SK-N-SH treated with all-trans-retinoic acid at 6 μM for 48 hours (cell line): ENCODE data around the gene GRID1.

Experiments used
- ATAC-seq: fragments of 200-7000 bp; cut with Tn5 transposase; 3 replicates; pipeline ENCODE4 v1.9.1; 2020; ENCODE audit warnings: mild to moderate bottlenecking, moderate library complexity
- ARNTL ChIP-seq: fragments of 450-650 bp; formaldehyde crosslinking; IDR thresholded peaks from 2 replicates; pipeline ENCODE4 v1.5.0; 2020; ENCODE audit warnings: low read depth, mild to moderate bottlenecking, moderate library complexity, borderline replicate concordance
- BACH2 ChIP-seq: fragments of 250-450 bp; sonication (Bioruptor Pico); IDR thresholded peaks from 2 replicates; pipeline ENCODE4 v1.9.0; 2021; ENCODE audit warnings: mild to moderate bottlenecking, borderline replicate concordance
- CSDC2 ChIP-seq: fragments of 250-450 bp; sonication (Bioruptor Pico); IDR thresholded peaks from 2 replicates; pipeline ENCODE4 v1.5.0; 2020; ENCODE audit warnings: mild to moderate bottlenecking, moderate library complexity
- ESRRG ChIP-seq: fragments of 250-450 bp; sonication (Bioruptor Pico); IDR thresholded peaks from 2 replicates; pipeline ENCODE4 v1.6.1; 2021; ENCODE audit warnings: mild to moderate bottlenecking
- GLIS3 ChIP-seq: fragments of 250-450 bp; sonication (Bioruptor Pico); IDR thresholded peaks from 2 replicates; pipeline ENCODE4 v1.5.0; 2020; ENCODE audit warnings: mild to moderate bottlenecking, moderate library complexity
- ISL1 ChIP-seq: fragments of 250-450 bp; sonication (Bioruptor Pico); IDR thresholded peaks from 2 replicates; pipeline ENCODE4 v2.1.2; 2022; ENCODE audit warnings: mild to moderate bottlenecking, moderate library complexity
- OSR1 ChIP-seq: fragments of 250-450 bp; sonication (Bioruptor Pico); IDR thresholded peaks from 2 replicates; pipeline ENCODE4 v1.8.0; 2022; ENCODE audit warnings: moderate library complexity, mild to moderate bottlenecking, inconsistent platforms
- RARB ChIP-seq: fragments of 250-450 bp; sonication (Bioruptor Pico); IDR thresholded peaks from 2 replicates; pipeline ENCODE4 v1.8.0; 2021; ENCODE audit warnings: mild to moderate bottlenecking, moderate library complexity
- SNAI2 ChIP-seq: fragments of 250-450 bp; sonication (Bioruptor Pico); IDR thresholded peaks from 2 replicates; pipeline ENCODE4 v1.5.0; 2020; ENCODE audit warnings: mild to moderate bottlenecking, moderate library complexity
- TOX ChIP-seq: fragments of 250-450 bp; sonication (Bioruptor Pico); IDR thresholded peaks from 2 replicates; pipeline ENCODE4 v1.8.0; 2021; ENCODE audit warnings: mild to moderate bottlenecking, moderate library complexity, borderline replicate concordance
- ZC3H10 ChIP-seq: fragments of 250-450 bp; sonication (Bioruptor Pico); IDR thresholded peaks from 2 replicates; pipeline ENCODE4 v1.5.1; 2021; ENCODE audit warnings: mild to moderate bottlenecking, moderate library complexity
- ZFP3 ChIP-seq: fragments of 250-450 bp; sonication (Bioruptor Pico); IDR thresholded peaks from 2 replicates; pipeline ENCODE4 v1.5.0; 2020; ENCODE audit warnings: mild to moderate bottlenecking, moderate library complexity
- ZFP30 ChIP-seq: fragments of 450-650 bp; formaldehyde crosslinking; IDR thresholded peaks from 2 replicates; pipeline ENCODE4 v1.5.0; 2022; ENCODE audit warnings: mild to moderate bottlenecking, moderate library complexity
- ZNF565 ChIP-seq: fragments of 450-650 bp; formaldehyde crosslinking; conservative IDR thresholded peaks from 2 replicates; pipeline ENCODE4 v1.5.0; 2020; ENCODE audit warnings: low read depth, mild to moderate bottlenecking, moderate library complexity
- ZNF70 ChIP-seq: fragments of 450-650 bp; formaldehyde crosslinking; IDR thresholded peaks from 2 replicates; pipeline ENCODE4 v1.5.0; 2020; ENCODE audit warnings: mild to moderate bottlenecking, moderate library complexity
- ZNF8 ChIP-seq: fragments of 450-650 bp; formaldehyde crosslinking; IDR thresholded peaks from 2 replicates; pipeline ENCODE4 v1.5.0; 2020; ENCODE audit warnings: mild to moderate bottlenecking, moderate library complexity
- TF ChIP-seq, protein P1 (sequence below): fragments of 250-450 bp; sonication (Bioruptor Pico); IDR thresholded peaks from 2 replicates; pipeline ENCODE4 v1.5.1; 2020; ENCODE audit warnings: low read depth, mild to moderate bottlenecking, moderate library complexity
- TF ChIP-seq, protein P2 (sequence below): fragments of 250-450 bp; sonication (Bioruptor Pico); IDR thresholded peaks from 2 replicates; pipeline ENCODE4 v1.5.0; 2020; ENCODE audit warnings: mild to moderate bottlenecking, moderate library complexity
- TF ChIP-seq, protein P3 (sequence below): fragments of 250-450 bp; sonication (Bioruptor Pico); IDR thresholded peaks from 2 replicates; pipeline ENCODE4 v1.8.0; 2020; ENCODE audit warnings: mild to moderate bottlenecking, moderate library complexity, borderline replicate concordance
- TF ChIP-seq, protein P4 (sequence below): fragments of 250-450 bp; sonication (Bioruptor Pico); IDR thresholded peaks from 2 replicates; pipeline ENCODE4 v1.8.0; 2021; ENCODE audit warnings: low read depth, mild to moderate bottlenecking, moderate library complexity, borderline replicate concordance
- TF ChIP-seq, protein P5 (sequence below): fragments of 250-450 bp; sonication (Bioruptor Pico); IDR thresholded peaks from 2 replicates; pipeline ENCODE4 v1.5.1; 2021; ENCODE audit warnings: mild to moderate bottlenecking, moderate library complexity

GRID1 gene

DNA sequence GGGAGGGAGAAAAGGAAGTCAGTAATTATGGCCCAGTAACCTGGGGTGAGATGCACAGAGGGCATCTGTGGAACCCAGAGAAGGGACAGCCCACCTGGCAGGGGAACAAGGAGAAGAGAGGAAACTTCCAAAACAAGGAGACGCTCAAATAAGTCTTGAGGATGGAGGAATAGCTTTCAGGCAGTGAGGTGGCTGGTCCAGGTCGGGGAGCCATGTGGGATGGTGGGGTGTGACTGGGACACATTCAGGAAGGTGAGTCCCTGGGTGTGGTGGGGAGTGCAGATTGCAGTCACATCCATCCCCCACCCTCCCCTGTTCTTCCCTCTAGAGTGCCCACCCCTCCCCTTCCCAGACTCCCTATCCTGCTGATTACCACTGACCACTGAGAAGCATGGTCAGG lies 175.4 kb downstream of the GRID1 start:
- TF ChIP-seq, protein P1, sequence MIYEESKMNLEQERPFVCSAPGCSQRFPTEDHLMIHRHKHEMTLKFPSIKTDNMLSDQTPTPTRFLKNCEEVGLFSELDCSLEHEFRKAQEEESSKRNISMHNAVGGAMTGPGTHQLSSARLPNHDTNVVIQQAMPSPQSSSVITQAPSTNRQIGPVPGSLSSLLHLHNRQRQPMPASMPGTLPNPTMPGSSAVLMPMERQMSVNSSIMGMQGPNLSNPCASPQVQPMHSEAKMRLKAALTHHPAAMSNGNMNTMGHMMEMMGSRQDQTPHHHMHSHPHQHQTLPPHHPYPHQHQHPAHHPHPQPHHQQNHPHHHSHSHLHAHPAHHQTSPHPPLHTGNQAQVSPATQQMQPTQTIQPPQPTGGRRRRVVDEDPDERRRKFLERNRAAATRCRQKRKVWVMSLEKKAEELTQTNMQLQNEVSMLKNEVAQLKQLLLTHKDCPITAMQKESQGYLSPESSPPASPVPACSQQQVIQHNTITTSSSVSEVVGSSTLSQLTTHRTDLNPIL = no peak
- TF ChIP-seq RARB (CRISPR knock-in tag) (no peak), OSR1 (CRISPR knock-in tag) (no peak), GLIS3 (CRISPR knock-in tag) (no peak), ARNTL (CRISPR knock-in tag) (no peak), CSDC2 (no peak), SNAI2 (CRISPR knock-in tag) (no peak), BACH2 (no peak), ZNF565 (CRISPR knock-in tag) (no peak), ZC3H10 (CRISPR knock-in tag) (no peak), ZFP30 (no peak), ZFP3 (no peak), ISL1 (no peak)
- TF ChIP-seq, protein P2, sequence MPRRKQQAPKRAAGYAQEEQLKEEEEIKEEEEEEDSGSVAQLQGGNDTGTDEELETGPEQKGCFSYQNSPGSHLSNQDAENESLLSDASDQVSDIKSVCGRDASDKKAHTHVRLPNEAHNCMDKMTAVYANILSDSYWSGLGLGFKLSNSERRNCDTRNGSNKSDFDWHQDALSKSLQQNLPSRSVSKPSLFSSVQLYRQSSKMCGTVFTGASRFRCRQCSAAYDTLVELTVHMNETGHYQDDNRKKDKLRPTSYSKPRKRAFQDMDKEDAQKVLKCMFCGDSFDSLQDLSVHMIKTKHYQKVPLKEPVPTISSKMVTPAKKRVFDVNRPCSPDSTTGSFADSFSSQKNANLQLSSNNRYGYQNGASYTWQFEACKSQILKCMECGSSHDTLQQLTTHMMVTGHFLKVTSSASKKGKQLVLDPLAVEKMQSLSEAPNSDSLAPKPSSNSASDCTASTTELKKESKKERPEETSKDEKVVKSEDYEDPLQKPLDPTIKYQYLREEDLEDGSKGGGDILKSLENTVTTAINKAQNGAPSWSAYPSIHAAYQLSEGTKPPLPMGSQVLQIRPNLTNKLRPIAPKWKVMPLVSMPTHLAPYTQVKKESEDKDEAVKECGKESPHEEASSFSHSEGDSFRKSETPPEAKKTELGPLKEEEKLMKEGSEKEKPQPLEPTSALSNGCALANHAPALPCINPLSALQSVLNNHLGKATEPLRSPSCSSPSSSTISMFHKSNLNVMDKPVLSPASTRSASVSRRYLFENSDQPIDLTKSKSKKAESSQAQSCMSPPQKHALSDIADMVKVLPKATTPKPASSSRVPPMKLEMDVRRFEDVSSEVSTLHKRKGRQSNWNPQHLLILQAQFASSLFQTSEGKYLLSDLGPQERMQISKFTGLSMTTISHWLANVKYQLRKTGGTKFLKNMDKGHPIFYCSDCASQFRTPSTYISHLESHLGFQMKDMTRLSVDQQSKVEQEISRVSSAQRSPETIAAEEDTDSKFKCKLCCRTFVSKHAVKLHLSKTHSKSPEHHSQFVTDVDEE = no peak
- TF ChIP-seq, protein P3, sequence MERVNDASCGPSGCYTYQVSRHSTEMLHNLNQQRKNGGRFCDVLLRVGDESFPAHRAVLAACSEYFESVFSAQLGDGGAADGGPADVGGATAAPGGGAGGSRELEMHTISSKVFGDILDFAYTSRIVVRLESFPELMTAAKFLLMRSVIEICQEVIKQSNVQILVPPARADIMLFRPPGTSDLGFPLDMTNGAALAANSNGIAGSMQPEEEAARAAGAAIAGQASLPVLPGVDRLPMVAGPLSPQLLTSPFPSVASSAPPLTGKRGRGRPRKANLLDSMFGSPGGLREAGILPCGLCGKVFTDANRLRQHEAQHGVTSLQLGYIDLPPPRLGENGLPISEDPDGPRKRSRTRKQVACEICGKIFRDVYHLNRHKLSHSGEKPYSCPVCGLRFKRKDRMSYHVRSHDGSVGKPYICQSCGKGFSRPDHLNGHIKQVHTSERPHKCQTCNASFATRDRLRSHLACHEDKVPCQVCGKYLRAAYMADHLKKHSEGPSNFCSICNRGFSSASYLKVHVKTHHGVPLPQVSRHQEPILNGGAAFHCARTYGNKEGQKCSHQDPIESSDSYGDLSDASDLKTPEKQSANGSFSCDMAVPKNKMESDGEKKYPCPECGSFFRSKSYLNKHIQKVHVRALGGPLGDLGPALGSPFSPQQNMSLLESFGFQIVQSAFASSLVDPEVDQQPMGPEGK (CRISPR knock-in tag) = no peak
- TF ChIP-seq, protein P4, sequence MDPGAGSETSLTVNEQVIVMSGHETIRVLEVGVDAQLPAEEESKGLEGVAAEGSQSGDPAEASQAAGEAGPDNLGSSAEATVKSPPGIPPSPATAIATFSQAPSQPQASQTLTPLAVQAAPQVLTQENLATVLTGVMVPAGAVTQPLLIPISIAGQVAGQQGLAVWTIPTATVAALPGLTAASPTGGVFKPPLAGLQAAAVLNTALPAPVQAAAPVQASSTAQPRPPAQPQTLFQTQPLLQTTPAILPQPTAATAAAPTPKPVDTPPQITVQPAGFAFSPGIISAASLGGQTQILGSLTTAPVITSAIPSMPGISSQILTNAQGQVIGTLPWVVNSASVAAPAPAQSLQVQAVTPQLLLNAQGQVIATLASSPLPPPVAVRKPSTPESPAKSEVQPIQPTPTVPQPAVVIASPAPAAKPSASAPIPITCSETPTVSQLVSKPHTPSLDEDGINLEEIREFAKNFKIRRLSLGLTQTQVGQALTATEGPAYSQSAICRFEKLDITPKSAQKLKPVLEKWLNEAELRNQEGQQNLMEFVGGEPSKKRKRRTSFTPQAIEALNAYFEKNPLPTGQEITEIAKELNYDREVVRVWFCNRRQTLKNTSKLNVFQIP (CRISPR knock-in tag) = no peak
- no peak for ATAC-seq

DNA sequence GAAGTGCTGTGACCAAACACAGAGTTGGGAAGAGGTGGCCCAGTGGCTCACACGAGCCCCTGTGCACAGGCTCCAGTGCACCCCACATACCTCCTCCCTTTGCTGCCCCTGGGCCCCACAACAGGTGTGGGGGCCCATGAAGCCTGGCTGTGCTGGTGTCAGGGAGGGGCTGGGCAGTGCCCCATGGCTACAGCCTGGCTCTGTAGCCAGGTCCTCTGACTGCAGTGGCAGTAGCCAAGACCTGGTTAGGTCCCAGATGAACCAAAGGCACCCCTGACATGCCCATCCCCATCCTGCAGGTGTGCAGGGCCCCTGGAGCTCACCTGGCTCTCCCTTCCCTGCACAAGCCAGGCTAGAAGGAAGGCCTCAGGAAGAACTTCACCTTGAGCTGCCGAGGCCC lies 176.3 kb downstream of the GRID1 start:
- no peak for ATAC-seq
- TF ChIP-seq BACH2 = no peak
- TF ChIP-seq, protein P5, sequence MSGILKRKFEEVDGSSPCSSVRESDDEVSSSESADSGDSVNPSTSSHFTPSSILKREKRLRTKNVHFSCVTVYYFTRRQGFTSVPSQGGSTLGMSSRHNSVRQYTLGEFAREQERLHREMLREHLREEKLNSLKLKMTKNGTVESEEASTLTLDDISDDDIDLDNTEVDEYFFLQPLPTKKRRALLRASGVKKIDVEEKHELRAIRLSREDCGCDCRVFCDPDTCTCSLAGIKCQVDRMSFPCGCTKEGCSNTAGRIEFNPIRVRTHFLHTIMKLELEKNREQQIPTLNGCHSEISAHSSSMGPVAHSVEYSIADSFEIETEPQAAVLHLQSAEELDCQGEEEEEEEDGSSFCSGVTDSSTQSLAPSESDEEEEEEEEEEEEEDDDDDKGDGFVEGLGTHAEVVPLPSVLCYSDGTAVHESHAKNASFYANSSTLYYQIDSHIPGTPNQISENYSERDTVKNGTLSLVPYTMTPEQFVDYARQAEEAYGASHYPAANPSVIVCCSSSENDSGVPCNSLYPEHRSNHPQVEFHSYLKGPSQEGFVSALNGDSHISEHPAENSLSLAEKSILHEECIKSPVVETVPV = no peak
- TF ChIP-seq ZC3H10 (CRISPR knock-in tag) = no peak
- TF ChIP-seq ZFP30 = no peak
- no peak for TF ChIP-seq SNAI2 (CRISPR knock-in tag)
- TF ChIP-seq RARB (CRISPR knock-in tag) = no peak
- no peak for TF ChIP-seq ZNF70 (CRISPR knock-in tag)
- no peak for TF ChIP-seq ZNF8 (CRISPR knock-in tag)
- no peak for TF ChIP-seq ZFP3
- no peak for TF ChIP-seq CSDC2
- TF ChIP-seq, protein P4 (CRISPR knock-in tag) = no peak
- no peak for TF ChIP-seq ARNTL (CRISPR knock-in tag)
- TF ChIP-seq, protein P3 (CRISPR knock-in tag) = no peak
- no peak for TF ChIP-seq GLIS3 (CRISPR knock-in tag)
- no peak for TF ChIP-seq TOX (CRISPR knock-in tag)
- no peak for TF ChIP-seq ZNF565 (CRISPR knock-in tag)
- TF ChIP-seq, protein P2 = no peak
- TF ChIP-seq, protein P1 = no peak
- no peak for TF ChIP-seq ESRRG (CRISPR knock-in tag)
- TF ChIP-seq, all 23 proteins: peak for 0
